Gastrocnemius medialis (tissue), 4 donors: Measurements from ENCODE around the gene ZNF18. TPM values are rescaled to one million over a fixed set of nuclear protein-coding genes. Genes with fewer than 3 reads are reported as not detected.

ENCODE experiments used
- ATAC-seq, 2 donors: fragments of 150-250 bp; one replicate each; pipeline ENCODE4 v1.9.1; 2016
- DNase-seq, 2 donors: peaks; one replicate each; pipeline ENCODE4 v3.0.0-alpha.2; 2019
- H3K27ac ChIP-seq, 4 donors: fragments of 200-600 bp; sonication (generic); 1 replicate in 1 of 4; 2 replicates in 3 of 4; pipeline ENCODE4 v1.5.1; 2016 to 2018; ENCODE audit warnings: mild to moderate bottlenecking in 2 of 4, moderate library complexity in 1 of 4
- H3K27me3 ChIP-seq, 3 donors: fragments of 200-600 bp; sonication (generic) in 2 of 3; 1 replicate in 1 of 3; 2 replicates in 2 of 3; pipeline versions ENCODE4 v1.5.1 to v1.6.0; 2016 to 2019; ENCODE audit warnings: mild to moderate bottlenecking in 1 of 3, moderate library complexity in 1 of 3
- H3K36me3 ChIP-seq, 2 donors: fragments of 200-600 bp; sonication (generic) in 1 of 2; one replicate each; pipeline ENCODE4 v1.5.1; 2017 to 2018
- H3K4me1 ChIP-seq, 2 donors: fragments of 200-600 bp; sonication (generic) in 1 of 2; one replicate each; pipeline ENCODE4 v1.5.1; 2016 to 2017; ENCODE audit warnings: mild to moderate bottlenecking in 2 of 2
- H3K4me3 ChIP-seq, 4 donors: fragments of 200-600 bp; sonication (generic) in 3 of 4; 1 replicate in 1 of 4; 2 replicates in 3 of 4; pipeline ENCODE4 v1.5.1; 2016 to 2019; ENCODE audit warnings: mild to moderate bottlenecking in 2 of 4
- H3K9me3 ChIP-seq, 3 donors: fragments of 200-600 bp; sonication (generic) in 2 of 3; 1 replicate in 1 of 3; 2 replicates in 2 of 3; pipeline ENCODE4 v1.5.1; 2016 to 2019
- POLR2A ChIP-seq, 2 donors: fragments of 450-650 bp; IDR thresholded peaks; one replicate each; pipeline ENCODE4 v1.6.1; 2017; ENCODE audit warnings: antibody characterized with exemption in 2 of 2, mild to moderate bottlenecking in 2 of 2, moderate library complexity in 2 of 2
- in situ Hi-C, 4 donors: fragments of 200-750 bp; cut with MboI; loops; one replicate each; pipeline versions ENCODE4 v1.15.0 to v1.8.0; 2017; ENCODE audit warnings: low sequenced_read_pairs in 4 of 4
- intact Hi-C: fragments of 100-400 bp; cut with DNase I; formaldehyde crosslinking; loops from one replicate; pipeline ENCODE4 v1.15.1; 2023; ENCODE audit warnings: low total_unique reads
- total RNA-seq, 4 donors: library from RNA; depleted of rRNA; stranded (reverse); fragments of >200 nt; gene quantifications; one replicate each; pipeline versions ENCODE4 v1.1.0 to v1.2.3, GENCODE V29; 2016
- TF ChIP-seq, protein P1 (sequence below), 5 experiments: fragments of 450-650 bp in 3 of 5; fragments of 200-600 bp in 2 of 5; sonication (generic) in 2 of 5; IDR thresholded peaks in 4 of 5; conservative IDR thresholded peaks in 1 of 5; 1 replicate in 4 of 5; 2 replicates in 1 of 5; pipeline ENCODE4 v1.5.1; 2016 to 2019; ENCODE audit warnings: antibody characterized with exemption in 5 of 5, mild to moderate bottlenecking in 3 of 5, moderate library complexity in 3 of 5

The ZNF18 gene
- total RNA-seq, 4 donors from 2014 or later, result 4.7 to 15.8 (median 7.8) TPM

DNA sequence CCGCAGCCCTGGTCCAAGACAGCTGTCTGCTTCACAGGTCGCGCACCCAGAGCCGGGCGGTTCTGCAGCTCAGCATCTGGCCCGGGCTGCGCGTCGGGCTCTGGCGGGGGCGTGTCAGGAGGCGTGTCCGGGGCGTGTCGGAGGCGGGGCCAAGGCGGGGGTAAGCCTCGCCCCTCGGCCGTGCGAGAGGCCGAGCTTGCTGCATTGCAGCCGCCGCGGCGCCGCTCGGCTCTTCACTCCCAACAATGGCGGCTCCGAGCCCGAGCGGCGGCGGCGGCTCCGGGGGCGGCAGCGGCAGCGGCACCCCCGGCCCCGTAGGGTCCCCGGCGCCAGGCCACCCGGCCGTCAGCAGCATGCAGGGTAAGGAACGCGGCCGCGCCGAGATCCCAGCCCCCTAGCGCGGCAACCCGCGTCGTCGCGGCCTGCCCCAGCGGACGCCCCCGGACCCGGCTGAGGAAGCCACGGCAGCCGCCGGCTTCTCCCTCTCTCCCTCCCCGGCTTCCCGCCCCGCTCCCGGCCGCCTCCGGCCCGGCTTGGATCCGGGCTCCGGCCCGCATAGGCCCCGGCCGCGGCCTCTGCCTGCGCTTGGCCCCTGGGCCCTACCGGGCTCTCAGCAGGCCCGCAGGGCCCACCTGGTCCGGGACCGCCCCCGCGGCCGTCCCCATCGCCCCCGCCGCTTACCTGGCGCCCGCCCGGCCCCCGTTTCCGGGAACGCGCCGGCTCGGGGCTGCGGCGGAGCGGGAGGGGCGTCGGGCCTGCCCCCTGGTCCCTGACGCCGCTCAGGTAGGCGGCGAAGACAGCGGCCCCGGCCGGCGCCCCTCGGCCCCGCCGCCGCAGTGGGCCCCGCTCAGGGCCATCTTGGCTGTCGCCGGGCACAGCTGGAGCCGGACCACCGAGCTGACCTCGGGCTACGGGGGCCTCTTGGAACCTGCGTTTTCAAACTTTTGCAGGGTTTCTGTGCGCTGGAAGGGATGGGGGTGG, 23.7 kb upstream of the ZNF18 start, which contains the start of gene MAP2K4:
Gene MAP2K4, plus strand, starts transcription at position 236 of the 981 bp plus-strand sequence. Its CDS starts 10 bp downstream, at position 246.
- Histone ChIP-seq H3K27me3 (no peaks in the 10 kb centered on the region), H3K27ac (peak within 1 kb of the TSS; percentile 65 to 93 (median 82)), H3K9me3 (no peaks in the 10 kb centered on the region), H3K4me3 (peak within 1 kb of the TSS; percentile 62 to 93 (median 70)), H3K4me1 (peaks cover 27 to 41% of the 10 kb centered on the region in 2 donors), H3K36me3 (no peaks in the 10 kb centered on the region)
- TF ChIP-seq POLR2A (IDR thresholded peaks at IDR 0.05), result peak; percentile 84 to 89
- TF ChIP-seq, protein P1, sequence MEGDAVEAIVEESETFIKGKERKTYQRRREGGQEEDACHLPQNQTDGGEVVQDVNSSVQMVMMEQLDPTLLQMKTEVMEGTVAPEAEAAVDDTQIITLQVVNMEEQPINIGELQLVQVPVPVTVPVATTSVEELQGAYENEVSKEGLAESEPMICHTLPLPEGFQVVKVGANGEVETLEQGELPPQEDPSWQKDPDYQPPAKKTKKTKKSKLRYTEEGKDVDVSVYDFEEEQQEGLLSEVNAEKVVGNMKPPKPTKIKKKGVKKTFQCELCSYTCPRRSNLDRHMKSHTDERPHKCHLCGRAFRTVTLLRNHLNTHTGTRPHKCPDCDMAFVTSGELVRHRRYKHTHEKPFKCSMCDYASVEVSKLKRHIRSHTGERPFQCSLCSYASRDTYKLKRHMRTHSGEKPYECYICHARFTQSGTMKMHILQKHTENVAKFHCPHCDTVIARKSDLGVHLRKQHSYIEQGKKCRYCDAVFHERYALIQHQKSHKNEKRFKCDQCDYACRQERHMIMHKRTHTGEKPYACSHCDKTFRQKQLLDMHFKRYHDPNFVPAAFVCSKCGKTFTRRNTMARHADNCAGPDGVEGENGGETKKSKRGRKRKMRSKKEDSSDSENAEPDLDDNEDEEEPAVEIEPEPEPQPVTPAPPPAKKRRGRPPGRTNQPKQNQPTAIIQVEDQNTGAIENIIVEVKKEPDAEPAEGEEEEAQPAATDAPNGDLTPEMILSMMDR (IDR thresholded peaks at IDR 0.05 in 4 of 5, conservative IDR thresholded peaks at IDR 0.05 in 1 of 5), result peak in 1 of 5 experiments; percentile 11
- ATAC-seq (peak; percentile 96 to 98), DNase-seq (peak; percentile 83 to 87)
- in situ Hi-C loops (loop anchor here in 1 of 4 donors (25.0 kb wide), 1 partner anchor 991 kb away; the partner anchor contains the start of gene ELAC2), intact Hi-C loops (loop anchor here (1.0 to 10.0 kb wide), 2 partner anchors 24 to 994 kb away; partner anchors contain the start of genes ELAC2 and ZNF18)

DNA sequence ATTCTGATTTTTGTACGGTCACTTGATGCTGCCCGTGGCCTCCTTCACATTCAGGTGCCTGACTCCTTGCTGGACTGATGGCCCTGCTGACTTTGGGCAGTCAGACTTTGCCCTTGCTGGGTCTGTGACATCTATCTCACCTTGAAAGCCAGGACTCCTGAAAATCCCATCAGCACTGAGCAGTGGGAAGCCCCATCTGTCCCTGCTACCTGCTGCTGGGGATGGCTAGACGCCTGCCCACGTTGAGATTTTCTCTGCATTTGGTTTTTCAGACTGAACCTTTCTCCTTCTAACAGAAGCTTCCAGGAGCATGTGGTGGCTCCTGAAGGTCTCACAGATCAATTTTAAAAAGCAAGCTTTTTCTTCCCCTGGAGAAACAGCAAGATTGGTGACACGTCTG, 10.2 kb upstream of the ZNF18 start:
- in situ Hi-C loops, result loop anchor here in 1 of 4 donors (25.0 kb wide), 1 partner anchor 1005 kb away; the partner anchor contains the start of gene ELAC2

DNA sequence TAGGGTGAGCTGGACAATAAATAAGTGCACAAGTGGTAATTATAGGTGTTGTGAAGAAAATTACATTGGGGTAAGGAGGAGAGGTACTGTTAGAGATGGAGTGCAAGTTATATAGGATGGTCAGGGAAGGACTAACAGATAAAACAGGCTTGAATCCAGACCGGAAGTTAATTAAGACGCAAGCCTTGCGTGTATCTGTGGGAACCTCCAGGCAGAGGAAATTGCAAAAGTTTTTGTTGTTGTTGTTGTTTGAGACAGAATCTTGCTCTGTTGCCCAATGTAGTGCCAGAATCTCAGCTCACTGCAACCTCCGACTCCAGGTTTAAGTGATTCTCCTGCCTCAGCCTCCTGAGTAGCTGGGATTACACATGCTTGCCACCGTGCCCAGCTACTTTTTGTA, 2.4 kb upstream of the ZNF18 start:
- in situ Hi-C loops, result loop anchor here in 2 of 4 donors (25.0 kb wide), 2 partner anchors 1013 to 1262 kb away; partner anchors contain the start of genes ELAC2 (in 1 of the 2) and TMEM220 (in 1 of the 2)
- no peak for TF ChIP-seq POLR2A (IDR thresholded peaks at IDR 0.05)
- TF ChIP-seq, protein P1 (IDR thresholded peaks at IDR 0.05 in 4 of 5, conservative IDR thresholded peaks at IDR 0.05 in 1 of 5), result no peak

More for the DNA sequence above, 10.2 kb upstream of the ZNF18 start:
- ATAC-seq (no peak), DNase-seq (no peak)
- intact Hi-C loops, result no loop called here
- TF ChIP-seq, protein P1 (IDR thresholded peaks at IDR 0.05 in 4 of 5, conservative IDR thresholded peaks at IDR 0.05 in 1 of 5), result no peak
- no peak for TF ChIP-seq POLR2A (IDR thresholded peaks at IDR 0.05)
- Histone ChIP-seq H3K4me1 (no peaks in the 10 kb centered on the region), H3K27me3 (no peaks in the 10 kb centered on the region), H3K27ac (no peak overlapping the region), H3K36me3 (no peaks in the 10 kb centered on the region), H3K9me3 (no peaks in the 10 kb centered on the region), H3K4me3 (no peak overlapping the region)

DNA sequence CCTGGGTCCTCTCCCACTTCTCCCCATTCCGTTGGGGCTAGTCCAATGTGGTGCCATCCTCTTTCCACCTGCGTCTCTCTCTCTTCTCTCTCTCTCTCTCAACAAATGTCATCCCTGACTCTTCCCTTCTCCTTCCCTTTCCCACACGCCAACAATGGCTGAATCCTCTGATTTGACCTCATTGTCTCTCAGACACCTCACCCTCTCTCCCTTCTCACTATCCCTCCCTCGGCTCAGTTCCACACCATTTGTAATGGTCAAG, 628 bp upstream of the ZNF18 start:
- Histone ChIP-seq H3K9me3 (no peaks in the 10 kb centered on the region), H3K27ac (peak overlapping the region; percentile 90 to 95 (median 93)), H3K36me3 (no peaks in the 10 kb centered on the region), H3K27me3 (no peaks in the 10 kb centered on the region), H3K4me1 (peaks cover 7 to 11% of the 10 kb centered on the region in 2 donors), H3K4me3 (peak overlapping the region; percentile 85 to 94 (median 92))
- in situ Hi-C loops (loop anchor here in 1 of 4 donors (25.0 kb wide), 1 partner anchor 1261 kb away; the partner anchor contains the start of gene TMEM220), intact Hi-C loops (loop anchor here (1.0 to 10.0 kb wide), 3 partner anchors 22 to 1017 kb away; partner anchors contain the start of genes ELAC2 and MAP2K4)
- DNase-seq (peak in 1 of 2 donors; percentile 12), ATAC-seq (no peak)
- TF ChIP-seq, protein P1 (IDR thresholded peaks at IDR 0.05 in 4 of 5, conservative IDR thresholded peaks at IDR 0.05 in 1 of 5), result no peak
- TF ChIP-seq POLR2A (IDR thresholded peaks at IDR 0.05), result no peak

More for the DNA sequence above, 2.4 kb upstream of the ZNF18 start:
- no peak overlapping the region for H3K27ac ChIP-seq
- no peaks in the 10 kb centered on the region for H3K9me3 ChIP-seq
- ATAC-seq (no peak), DNase-seq (no peak)
- no peaks in the 10 kb centered on the region for H3K36me3 ChIP-seq
- intact Hi-C loops, result loop anchor here (5.0 to 10.0 kb wide), 2 partner anchors 123 to 1015 kb away; partner anchors contain the start of gene ELAC2
- no peak overlapping the region for H3K4me3 ChIP-seq
- no peaks in the 10 kb centered on the region for H3K27me3 ChIP-seq
- peaks cover 7 to 11% of the 10 kb centered on the region in 2 donors for H3K4me1 ChIP-seq
